HG03159 (cell line): ENCODE measurements around the gene TRIM24.
"Not testable (repeated sequence)": the region's sequence is repeated elsewhere in the genome, so short reads cannot be mapped to it uniquely, and the experiment has no call there.

Experiments
- ATAC-seq: cut with Tn5 transposase; IDR thresholded peaks from one replicate; pipeline ENCODE4 v1.9.1; 2021; ENCODE audit warnings: mild to moderate bottlenecking, moderate library complexity; ENCODE audit not compliant: unreplicated experiment

Gene TRIM24

DNA sequence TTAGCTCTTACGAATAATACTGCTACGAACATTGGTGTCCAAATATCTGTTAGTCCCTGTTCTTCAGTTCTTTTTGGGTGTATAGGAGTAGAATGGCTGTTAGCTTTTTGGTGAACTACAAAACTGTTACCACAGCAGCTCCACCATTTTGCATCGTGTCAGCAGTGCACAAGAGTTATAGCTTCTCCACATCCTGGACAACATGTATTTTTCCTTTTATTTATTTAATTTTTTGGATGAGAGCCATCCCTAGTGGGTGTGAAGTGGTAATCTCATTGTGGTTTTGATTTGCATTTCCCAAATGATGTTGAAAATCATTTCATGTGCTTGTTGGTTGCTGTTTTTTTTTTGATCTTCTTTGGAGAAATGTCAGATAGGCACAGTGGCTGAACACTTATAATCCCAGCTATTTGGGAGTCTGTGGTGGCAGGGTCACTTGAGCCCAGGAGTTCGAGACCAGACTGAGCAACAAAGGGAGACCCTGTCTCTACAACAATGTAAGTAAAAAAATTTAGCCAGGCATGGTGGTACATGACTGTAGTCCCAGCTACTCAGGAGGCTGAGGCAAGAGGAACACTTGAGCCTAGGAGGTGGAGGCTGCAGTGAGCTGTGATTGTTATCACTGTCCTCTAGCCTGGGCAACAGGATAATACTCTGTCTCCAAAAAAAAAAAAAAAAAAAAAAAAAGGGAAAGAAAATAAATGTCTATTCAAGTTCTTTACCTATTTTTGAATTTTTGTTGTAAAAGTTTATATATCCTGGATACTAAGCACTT lies 31.7 kb downstream of the TRIM24 start:
- ATAC-seq = no peak

GRCh38 chr7:138492423-138492822 lies 32.4 kb downstream of the TRIM24 start:
- no peak for ATAC-seq

DNA sequence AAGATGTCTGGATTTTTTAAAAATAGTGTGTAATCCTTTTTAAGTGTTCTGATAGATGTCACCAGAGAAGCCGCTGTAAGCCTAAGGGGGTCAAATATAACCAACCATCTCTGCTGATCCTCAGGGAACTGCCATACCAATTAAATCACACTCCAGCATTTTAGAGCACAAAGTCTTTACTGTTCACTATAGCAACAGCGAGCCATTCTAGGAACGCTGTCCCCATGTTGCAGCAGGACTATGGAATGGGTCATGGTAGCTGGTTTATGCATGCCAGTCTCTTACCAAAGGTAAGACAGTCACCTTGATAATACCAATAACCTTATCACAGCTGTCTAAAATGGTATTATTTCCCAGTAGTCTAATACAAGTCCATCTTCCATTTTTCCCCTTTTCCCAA lies 33.5 kb downstream of the TRIM24 start:
- no peak for ATAC-seq

DNA sequence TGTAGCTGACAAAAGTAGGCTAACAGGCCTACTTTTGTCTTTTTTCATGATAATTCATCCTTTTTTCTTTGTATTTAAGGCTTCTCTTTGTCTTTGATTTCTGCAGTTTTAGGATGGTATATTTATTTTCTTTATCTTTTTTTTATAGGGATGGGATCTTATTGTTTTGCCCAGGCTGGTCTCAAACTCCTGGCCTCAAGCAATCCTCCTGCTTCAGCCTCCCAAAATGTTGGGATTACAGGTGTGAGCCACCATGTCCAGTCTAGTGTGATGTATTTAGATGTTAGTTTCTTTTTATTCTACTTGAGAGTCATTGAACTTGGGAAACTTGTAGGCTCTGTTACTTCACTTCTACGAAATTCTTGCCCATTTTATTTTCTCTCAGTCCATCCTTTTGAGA lies 35.4 kb downstream of the TRIM24 start:
- no peak for ATAC-seq

DNA sequence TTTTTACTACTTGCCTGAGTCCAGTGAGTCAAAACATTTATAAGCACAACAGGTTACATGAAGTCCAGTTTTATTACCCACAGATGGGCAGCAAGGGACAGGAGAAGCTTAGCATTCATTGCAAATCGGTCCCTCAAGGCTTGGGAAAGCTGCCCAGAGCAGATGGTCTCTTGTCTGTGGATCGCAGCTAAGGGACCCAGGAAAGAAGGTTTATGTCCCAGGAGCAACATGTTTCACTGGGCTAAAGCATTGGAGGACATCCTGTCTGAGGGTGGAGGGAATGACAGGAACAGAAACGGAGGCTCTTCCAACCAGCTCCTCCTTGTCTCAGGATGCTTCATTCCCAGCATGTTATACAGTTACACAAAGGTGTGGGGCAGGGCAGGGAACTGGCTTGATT lies 39.3 kb downstream of the TRIM24 start:
- no peak for ATAC-seq

DNA sequence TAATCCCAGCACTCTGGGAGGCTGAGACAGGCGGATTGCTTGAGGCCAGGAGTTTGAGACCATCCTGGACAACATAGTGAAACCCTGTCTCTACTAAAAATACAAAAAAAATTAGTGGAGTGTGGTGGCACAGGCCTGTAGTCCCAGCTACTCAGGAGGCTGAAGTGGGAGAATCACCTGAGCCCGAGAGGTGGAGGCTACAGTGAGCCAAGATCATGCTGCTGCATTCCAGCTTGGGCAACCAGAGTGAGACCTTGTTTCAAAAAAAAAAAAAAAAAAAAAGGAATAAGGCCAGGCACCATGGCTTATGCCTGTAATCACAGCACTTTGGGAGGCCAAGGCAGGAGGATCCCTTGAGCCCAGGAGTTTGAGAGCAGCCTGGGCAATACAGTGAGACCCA lies 40.2 kb downstream of the TRIM24 start:
- ATAC-seq = not testable (repeated sequence)

GRCh38 chr7:138500892-138501291 lies 40.8 kb downstream of the TRIM24 start:
- ATAC-seq = no peak

GRCh38 chr7:138502023-138502767 lies 42.1 kb downstream of the TRIM24 start:
- no peak for ATAC-seq

DNA sequence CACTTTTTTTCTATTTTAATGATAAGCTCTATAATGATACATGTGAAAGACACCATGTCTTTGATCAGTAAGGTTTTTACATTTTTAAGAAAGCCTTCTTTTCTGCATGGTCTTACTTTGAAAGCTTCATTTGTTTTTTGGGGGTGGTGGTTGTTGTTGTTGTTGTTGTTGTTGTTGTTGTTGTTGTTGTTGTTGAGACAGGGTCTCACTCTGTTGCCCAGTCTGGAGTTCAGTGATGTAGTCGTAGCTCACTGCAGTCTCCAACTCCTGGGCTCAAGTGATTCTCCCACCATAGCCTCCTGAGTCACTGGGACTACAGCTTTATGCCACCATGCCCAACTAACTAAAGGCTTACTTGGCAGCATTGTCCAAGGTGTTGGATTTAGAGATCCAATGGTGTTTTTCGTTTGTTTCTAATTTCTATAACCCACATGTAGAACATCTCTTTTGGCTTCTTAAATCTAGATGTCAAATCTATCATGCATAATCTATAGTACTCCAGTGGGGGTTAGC lies 45.4 kb downstream of the TRIM24 start:
- ATAC-seq = no peak

- ATAC-seq = no peak
Observed at GRCh38 chr7:138506764-138507163, 46.7 kb downstream of the TRIM24 start.

- no peak for ATAC-seq
Observed at GRCh38 chr7:138510003-138510402, 49.9 kb downstream of the TRIM24 start.

- no peak for ATAC-seq
Observed at GRCh38 chr7:138512092-138512858, 52.2 kb downstream of the TRIM24 start.

DNA sequence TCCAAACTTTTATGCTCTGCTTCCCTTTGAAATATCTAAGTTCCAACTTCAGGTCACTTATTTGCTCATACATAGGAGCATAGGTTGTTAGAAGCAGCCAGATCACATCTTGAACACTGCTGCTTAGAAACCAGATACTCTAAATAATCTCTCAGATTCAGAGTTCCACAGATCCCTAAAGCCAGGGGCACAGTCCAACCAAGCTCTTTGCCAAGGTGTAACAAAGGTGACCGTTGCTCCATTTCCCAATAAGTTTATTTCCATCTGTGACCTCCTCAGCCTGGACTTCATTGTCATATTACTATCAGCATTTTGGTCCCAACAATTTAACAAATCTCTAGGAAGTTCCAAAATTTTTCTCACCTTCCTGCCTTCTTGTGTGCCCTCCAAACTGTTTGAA lies 52.8 kb downstream of the TRIM24 start:
- ATAC-seq = no peak

DNA sequence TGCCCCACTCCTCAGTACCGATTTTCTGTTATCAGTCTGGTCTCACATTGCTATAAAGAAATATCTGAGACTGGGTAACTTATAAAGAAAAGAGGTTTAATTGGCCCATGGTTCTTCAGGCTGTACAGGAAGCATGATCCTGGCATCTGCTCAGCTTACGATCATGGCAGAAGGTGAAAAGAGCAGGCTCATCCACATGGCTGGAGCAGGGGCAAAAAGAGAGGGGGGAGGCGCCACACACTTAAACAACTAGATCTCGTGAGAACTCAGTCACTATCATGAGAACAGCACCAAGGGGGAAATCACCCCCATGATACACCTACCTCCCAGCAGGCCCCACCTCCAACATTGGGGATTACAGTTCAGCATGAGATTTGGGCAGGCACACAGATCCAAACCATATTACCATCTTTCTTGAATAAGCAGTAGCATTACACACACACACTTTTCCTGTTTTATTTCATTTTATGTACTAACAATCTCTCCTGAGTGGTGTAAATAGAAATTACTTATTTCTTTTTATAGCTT lies 53.3 kb downstream of the TRIM24 start:
- no peak for ATAC-seq

DNA sequence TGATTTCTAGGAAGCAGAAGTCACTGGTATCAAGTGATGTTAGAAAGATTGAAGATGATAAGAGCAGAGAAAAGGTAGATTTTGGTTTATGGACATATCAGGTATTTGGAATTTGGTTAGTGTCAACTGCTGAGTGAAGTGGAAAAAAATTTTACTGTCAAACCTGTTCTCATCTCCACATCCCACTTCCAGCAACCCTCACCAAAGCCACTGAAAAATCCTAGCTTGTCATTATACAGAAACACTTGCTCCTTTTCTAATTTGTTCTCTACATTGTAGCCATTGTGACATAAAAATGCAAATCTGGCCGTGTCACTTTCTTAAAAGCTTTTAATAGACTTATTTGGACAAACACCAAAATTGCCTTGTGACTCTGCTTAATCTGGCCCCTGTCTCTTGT lies 54.0 kb downstream of the TRIM24 start:
- ATAC-seq = no peak

DNA sequence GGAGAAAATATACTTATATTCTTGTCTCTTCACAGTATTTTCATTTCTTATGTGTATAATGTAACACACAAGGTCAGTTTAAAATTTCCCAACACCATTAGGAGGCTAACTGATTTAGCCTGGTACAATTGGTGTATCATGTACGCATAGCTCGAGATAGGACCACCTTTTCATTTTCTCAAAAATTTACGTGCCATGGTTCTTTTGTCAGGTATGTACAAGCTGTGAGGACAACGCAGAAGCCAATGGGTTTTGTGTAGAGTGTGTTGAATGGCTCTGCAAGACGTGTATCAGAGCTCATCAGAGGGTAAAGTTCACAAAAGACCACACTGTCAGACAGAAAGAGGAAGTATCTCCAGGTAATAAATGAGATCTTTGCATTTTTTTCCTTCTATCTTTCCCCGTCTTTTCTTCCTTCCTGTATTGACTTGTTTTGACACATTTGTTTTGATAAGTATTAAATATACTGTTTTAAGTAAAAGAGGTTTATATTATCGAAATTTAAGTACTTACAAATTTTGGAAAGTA lies 55.0 kb downstream of the TRIM24 start:
- peak; percentile 89 for ATAC-seq

DNA sequence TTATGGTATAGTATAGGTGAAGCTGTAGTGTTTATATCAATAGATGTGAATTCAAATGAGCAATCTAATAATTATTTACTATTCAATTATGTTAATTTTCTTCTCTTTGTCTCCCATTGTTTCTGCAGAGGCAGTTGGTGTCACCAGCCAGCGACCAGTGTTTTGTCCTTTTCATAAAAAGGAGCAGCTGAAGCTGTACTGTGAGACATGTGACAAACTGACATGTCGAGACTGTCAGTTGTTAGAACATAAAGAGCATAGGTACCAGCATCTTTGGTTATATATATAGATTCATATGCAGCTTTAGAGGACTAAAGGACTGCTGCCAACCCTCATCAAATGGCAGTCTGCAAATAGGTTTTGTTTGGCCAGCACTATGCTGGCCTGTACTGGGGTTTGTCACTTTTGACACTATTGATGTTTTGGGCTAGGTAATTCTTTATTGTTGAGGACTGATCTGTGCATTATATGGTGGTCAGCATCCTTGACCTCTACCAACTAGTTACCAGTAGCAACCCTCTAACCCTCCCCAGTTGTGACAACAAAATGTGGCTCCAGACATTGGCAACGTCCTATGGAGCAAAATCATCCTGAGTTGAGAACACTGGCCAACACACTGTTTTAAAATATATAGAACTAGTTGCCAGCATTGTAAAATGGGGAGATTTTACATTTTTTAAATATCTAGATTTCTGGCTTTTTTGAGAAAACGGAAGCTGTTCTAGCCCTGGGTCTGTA lies 59.2 kb downstream of the TRIM24 start:
- no peak for ATAC-seq

- no peak for ATAC-seq
Observed at GRCh38 chr7:138520742-138521141, 60.7 kb downstream of the TRIM24 start.

- ATAC-seq = no peak
Observed at GRCh38 chr7:138521837-138522461, 61.9 kb downstream of the TRIM24 start.

GRCh38 chr7:138524259-138524658 lies 64.2 kb downstream of the TRIM24 start:
- no peak for ATAC-seq
